Stimulated activated CD8-positive, alpha-beta memory T cell treated with anti-CD3 and anti-CD28 coated beads, Interleukin-15, amount 100 ng/mL, for 24 hours (primary cell): ENCODE measurements around the gene RYR2.
"Not testable (repeated sequence)": the region's sequence is repeated elsewhere in the genome, so short reads cannot be mapped to it uniquely, and the experiment has no call there.

ENCODE experiments used
- DNase-seq: peaks from one replicate; pipeline ENCODE4 v3.0.0-alpha.2; 2020; ENCODE audit warnings: low read depth

Gene RYR2

DNA sequence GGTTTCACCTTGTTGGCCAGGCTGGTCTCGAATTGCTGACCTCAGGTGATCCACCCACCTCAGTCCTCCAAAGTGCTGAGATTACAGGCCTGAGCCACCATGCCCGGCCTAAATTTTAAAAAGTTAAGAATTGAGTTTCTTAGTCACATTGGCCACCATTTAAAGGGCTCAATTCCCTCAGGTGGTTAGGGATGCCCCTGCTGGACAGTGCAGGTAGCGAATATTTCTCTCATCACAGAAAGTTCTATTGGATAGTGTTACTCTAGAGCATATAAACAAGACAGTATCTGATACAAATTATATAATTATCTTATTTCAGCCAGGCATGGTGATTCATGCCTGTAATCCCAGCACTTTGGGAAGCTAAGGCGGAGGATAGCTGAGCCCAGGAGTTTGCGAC is 528.5 kb downstream of the RYR2 start:
- DNase-seq = no peak

DNA sequence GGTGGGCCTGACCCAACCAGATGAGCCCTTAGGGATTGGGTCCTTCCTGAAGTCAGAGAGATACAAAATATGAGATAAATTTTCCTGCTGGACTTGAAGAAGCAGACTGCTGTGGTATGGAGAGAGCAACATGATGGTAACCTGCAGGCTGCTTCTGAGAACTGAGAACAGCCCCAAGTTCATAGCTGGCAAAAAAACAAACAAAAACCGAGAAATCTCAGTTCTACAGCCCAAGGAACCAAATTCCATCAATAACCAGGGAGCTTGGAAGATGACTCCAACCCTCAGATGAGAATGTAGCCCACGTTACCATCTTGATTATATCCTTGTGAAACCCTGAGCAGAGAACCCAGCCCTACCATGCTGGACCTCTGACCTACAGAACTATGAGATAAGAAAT is 532.6 kb downstream of the RYR2 start:
- DNase-seq = no peak

DNA sequence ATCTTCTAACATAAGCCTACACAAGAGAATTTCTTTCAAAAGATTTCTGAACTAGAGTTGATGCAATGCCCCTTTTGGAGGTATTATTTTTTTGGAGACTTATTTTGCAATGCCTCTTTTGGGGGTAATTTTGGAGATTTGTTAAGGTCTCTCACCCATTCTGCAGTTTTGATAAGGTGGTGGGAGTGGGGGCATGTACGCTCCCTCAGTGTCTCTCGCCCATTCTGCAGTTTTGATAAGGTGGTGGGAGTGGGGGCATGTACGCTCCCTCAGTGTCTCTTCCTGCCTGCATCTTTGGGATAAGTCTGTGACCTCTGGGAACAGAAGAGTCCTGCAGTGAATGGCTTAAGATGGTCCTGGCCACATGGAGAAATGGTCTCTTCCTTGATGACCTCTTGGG is 536.6 kb downstream of the RYR2 start:
- no peak for DNase-seq

DNA sequence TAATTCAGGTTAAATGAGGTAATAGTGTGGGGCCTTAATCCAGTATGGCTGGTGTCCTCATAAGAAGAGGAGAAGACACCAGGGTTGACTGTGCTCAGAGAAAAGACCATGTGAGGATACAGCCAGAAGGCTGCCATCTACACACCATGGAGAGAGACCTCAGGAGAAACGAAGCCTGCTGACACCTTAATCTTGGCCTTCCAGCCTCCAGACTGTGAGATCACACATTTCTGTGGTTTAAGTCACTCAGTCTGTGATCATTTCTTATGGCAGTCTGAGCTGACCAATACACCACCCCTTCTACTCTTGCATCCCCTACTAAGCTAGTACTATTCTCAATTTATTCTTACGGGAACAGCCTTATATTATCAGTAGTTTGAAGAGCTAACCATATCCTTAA is 538.7 kb downstream of the RYR2 start:
- no peak for DNase-seq

DNA sequence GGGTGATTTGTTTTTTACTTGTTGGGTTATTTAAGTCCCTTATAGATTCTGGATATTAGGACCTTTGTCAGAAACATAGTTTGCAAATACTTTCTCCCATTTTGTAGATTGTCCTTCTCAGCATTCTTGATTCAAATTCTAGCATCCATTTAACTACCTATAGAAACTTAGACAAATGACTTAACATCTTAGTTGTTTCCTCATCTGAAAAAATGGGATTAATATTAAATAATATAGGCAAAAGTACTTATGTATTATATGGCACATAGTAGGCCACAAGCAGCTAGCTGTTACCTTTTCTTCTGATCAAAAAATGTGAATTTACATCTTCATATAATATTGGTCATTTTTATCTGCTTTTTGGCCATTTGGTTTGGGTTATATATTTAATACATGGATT is 541.3 kb downstream of the RYR2 start:
- DNase-seq = no peak

DNA sequence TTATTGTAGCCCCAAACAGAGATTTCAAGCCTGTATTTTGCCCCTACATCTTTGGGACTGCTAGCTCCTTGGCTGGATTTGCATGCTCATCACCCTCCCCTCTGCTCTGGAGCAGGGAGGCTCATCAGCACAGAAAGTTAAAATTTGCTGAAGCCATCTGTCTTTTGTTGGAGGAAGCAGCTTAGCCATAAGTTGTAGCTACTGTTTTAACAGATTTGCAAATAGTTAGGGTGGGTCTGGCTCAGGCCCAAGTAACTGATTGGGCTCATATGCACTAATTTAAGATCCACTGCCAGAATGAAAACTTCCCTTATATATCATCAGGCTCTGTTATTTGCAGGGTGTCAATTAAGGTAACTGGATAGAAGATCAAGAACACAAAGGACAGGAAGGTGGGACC is 541.8 kb downstream of the RYR2 start:
- DNase-seq = no peak

DNA sequence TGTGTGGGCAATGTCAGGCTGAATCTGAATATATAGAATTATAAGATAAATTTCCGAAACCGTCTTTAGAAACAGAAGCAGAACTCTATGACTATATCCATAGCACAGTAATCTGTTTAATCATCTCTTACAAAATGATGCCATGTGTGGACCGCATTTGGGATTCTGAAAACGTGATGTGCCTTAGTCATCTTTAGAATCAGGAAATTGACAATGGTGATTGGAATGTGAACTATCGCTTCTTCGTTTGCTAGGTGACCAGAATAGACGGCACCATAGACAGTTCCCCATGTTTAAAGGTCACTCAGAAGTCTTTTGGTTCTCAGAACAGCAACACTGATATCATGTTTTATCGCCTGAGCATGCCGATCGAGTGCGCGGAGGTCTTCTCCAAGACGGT is 548.4 kb downstream of the RYR2 start:
- no peak for DNase-seq

DNA sequence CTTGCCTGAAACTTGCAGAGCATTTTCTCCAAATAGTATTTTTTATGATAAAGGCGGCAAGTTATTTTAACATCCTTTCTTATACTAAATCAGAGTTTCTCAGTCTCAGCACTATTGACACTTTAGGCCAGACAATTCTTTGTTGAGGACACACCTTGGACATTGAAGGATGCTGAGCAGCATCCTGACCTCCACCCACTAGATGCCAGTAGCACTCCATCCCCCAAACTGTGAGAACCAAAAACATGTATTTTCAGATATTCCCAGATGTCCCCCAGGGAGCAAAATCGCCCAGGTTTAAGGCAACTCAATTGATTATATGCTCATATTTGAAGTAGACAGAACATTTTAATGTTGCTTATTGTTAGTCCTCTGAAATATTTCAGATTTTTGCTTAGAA is 549.4 kb downstream of the RYR2 start:
- DNase-seq = no peak

DNA sequence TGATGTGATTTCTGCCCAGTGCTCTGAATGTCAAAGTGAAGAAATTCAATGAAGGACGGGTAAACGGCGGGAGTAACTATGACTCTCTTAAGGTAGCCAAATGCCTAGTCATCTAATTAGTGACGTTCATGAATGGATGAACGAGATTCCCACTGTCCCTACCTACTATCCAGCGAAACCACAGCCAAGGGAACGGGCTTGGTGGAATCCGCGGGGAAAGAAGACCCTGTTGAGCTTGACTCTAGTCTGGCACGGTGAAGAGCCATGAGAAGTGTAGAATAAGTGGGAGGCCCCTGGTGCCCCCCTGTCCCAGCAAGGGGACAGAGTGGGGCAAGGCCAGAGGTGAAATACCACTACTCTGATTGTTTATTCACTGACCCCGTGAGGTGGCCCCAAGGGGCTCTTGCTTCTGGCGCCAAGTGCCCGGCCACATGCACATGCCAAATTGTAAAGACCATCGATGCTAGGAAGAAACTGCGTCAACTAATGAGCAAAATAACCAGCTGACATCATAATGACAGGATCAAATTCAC is 561.1 kb downstream of the RYR2 start:
- DNase-seq = not testable (repeated sequence)

DNA sequence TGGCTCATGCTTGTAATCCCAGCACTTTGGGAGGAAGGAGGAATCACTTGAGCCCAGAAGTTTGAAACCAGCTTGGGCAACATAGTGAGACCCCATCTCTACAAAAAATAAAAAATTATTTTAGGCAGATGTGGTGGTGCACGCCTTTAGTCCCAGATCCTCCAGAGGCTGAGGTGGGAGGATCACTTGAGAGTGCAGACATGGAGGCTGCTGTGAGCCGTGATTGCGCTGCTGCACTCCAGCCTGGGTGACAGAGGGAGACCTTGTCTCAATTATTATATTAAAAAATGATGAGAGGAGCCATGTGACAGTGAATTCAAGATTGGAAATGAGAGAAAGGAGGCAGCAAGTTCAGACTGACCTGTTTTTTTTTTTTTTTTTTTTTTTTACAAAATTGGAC is 566.4 kb downstream of the RYR2 start:
- DNase-seq = no peak

DNA sequence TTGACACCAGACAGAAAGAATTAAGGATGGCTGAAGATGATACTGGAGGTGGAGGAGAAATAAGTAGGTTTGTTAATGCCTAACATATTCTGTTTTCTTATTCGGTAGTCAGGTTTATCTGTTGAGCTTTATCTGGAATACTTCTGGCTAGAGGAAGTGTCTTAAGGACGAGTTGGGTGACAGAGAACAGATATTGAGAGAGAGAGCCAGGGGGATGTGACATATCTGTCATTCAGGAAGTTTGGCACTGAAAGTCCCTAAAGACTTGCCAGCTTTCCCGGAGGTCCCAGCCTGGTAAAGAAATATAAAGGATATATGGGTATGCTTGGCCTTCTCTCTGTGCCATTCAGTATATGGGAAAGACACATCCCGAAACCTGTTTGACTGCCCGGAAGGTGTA is 568.2 kb downstream of the RYR2 start:
- no peak for DNase-seq

DNA sequence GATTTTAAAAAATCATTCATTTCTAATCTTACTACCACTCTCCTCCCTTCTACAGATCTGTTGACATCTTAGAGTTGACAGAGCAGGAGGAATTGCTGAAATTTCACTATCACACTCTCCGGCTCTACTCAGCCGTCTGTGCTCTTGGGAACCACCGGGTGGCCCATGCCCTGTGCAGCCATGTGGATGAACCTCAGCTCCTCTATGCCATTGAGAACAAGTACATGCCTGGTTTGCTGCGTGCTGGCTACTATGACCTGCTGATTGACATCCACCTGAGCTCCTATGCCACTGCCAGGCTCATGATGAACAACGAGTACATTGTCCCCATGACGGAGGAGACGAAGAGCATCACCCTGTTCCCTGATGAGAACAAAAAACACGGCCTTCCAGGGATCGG is 572.0 kb downstream of the RYR2 start:
- DNase-seq = no peak

DNA sequence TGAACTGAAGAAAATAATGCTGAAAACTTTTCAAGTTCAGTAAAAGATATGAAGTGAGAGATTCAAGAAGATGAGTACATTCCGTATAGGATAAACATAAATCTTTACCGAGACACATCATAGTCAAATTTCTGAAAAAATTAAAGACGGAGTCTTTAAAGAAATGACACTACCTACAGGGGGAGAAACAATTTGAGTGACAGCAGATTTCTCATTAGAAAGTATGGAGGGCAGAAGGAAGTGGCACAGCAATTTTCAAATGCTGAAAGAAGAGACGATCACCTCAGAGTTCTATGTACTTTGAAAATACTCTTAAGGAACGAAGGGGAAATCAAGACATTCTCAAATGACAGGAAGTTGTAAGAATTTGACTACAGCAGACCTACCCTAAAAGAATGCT is 577.6 kb downstream of the RYR2 start:
- DNase-seq = no peak

DNA sequence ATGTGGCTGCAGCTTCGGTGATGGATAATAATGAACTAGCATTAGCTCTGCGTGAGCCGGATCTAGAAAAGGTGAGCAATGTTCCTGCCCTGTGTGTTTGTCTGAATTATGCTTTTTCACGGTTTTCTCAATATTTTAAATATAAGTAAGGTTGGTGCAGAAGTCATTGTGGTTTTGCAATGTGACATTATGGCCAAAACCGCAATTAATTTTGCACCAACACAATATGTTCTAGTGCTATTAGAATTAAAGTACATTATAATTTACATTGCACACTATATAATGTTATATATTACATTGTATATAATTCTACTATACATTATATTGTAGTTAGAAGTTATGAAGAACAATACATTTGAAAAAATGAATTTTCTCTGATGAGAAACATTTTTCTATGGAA is 592.9 kb downstream of the RYR2 start:
- no peak for DNase-seq

DNA sequence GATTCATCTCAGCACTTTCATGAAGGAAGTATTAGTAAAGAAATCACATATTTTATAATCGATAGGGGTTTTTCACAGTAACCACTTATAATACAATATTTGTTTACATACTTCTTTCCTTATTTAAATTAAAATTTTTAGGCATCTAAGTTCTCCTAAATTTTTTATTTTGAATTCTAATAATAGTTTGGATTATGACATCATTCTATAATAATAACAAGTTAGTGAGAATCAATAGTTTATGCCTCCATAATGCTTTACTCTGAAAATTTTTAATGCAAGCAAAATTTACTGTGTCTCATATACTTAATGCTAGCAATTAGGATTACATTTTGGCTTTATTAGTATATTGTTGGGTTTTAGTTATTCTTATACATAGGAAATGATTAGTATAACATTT is 596.6 kb downstream of the RYR2 start:
- no peak for DNase-seq

DNA sequence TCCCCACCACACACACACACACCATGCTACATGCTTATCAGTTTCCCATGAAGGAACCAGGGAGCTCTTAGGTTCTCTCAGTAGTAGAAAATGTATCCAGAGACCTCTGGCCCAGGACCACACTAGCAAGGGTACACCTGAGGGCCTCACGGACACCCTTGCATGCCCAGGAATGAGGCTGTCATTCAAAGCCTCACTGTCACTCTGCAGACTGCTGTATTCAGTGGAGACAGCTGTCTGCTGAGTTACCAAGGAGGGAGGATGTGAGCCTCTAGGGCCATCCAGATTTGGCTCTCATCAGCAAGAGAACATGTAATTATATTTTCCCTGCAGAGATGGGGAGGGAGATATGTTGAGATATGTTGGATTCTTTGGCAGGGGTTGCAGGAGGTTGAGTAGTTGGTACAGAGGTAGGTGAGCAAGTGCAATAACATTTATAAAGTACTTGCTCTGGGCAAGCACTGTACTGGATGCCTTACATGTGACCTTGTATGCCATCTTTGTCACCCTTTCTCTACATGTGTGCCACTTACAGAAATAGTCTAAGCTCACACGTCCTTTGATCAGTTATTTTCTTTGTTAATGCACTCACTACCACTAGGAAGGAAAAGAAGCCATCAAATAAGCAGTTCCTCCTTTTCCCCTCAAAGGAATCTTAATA is 598.2 kb downstream of the RYR2 start:
- DNase-seq = no peak

DNA sequence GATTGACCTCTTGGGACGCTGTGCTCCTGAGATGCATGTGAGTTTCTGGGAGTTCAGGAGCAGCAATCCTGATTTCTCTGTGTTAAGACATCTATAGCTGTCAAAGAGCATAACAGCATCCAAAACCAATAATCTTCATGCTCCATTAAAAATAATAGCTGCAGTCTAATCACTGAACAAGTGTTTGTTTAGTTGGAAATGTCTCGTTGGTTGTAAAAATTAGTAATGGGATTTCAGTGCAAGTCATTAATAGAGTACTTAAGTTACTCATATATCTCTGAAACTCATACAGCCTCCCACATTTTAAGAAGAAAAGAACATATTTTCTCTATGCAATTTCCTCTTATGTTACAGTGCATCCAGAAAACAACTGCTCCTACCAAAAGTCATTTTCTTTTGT is 599.0 kb downstream of the RYR2 start:
- no peak for DNase-seq

DNA sequence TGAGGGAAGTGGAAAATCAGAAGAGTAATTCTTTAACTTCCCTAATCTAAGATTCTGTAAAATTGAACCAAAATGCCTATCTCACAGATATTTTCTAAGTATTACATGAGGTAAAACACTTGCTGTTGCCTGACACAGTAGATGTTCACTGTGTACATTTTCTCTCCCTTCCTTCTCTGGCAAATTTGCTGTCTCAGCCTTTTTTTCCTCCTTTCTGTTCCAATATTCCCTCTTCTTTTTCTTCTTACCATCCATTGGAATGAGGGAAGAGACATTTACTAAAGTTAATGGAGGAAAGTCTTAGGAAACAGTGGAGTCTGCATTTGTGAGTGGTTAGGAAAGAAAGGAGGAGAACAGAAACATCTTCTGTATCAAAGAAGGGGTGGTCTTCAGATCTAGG is 608.8 kb downstream of the RYR2 start:
- no peak for DNase-seq

DNA sequence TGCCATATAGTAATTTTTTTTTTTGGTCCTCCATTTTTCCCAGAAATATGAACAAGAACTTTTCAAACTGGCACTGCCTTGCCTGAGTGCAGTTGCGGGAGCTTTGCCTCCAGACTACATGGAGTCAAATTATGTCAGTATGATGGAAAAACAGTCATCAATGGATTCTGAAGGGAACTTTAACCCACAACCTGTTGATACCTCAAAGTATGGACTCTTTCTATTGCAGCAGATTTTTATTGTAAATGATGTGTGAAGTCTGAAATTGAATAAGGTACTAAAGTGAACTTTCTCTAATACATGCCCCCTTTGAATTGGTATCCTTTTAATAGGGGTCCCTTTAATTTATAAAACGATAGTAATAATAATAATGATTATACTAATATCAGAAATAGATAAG is 613.8 kb downstream of the RYR2 start:
- DNase-seq = no peak

DNA sequence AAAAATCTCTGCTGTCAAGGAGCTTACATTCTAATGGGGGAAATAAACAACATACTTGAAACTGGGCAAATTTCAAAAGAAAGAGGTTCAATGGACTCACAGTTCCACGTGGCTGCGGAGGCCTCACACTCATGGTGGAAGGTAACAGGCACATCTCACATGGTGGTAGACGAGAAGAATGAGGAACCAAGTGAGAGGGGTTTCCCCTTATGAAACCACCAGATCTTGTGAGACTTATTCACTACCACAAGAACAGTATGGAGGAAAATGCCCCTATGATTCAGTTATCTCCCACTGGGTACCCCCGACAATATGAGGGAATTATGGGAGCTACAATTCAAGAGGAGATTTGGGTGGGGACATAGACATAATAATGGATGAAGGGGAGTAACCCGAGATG is 622.4 kb downstream of the RYR2 start:
- DNase-seq = no peak

DNA sequence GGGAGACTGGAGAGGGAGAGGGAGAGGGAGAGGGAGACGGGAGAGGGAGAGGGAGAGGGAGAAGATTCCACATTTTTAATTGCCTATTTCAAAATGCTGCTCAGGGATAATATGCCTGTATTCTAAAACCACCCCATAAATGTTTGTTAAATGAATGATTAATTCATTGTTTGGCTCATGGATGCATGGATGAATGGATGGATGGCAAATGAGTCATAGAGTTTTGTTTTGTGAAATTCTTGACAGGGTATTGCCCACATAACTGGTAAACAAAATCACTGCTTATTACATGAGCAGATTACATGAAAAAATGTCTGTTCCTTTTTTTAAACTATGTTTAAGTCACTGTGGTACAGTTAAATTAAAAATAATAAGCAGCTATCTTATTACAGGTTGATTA is 628.3 kb downstream of the RYR2 start:
- no peak for DNase-seq

DNA sequence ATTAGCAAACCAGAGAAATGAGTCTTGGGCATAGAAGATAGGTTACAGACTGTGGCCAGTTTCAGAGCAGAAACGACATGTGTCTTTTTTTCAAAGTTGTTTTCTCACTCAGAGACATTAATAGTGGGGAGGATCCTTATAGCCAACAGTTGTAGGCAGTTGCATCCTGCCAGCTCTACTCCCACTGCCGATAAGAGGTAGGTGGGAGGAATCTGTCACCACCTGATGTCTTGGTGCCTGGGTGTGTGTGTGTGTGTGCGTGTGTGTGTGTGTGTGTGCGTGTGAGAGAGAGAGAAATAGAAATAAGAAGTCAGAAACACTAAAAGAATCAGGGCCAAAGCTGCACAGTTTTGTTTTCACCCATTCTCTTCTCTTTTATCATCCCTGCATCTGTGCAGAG is 629.3 kb downstream of the RYR2 start:
- DNase-seq = no peak

DNA sequence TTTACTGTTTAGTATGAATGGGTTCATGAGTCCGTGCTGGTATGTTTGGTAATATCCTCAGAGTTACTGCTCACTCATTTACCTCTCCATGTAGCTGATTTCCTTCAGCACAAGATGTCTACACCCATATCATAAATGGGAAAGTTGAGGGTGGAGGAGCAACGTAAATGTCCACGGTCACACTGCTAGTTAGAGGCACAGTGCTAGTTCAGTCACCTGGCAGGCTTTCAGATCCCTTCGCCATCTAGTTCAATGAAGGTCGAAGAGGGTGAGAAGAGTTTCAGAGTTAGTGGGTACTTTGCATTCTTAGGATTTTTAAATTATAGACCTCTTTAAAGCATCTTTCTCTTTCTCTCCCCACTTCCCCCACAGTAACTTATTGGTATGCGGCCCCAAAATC is 630.0 kb downstream of the RYR2 start:
- no peak for DNase-seq

DNA sequence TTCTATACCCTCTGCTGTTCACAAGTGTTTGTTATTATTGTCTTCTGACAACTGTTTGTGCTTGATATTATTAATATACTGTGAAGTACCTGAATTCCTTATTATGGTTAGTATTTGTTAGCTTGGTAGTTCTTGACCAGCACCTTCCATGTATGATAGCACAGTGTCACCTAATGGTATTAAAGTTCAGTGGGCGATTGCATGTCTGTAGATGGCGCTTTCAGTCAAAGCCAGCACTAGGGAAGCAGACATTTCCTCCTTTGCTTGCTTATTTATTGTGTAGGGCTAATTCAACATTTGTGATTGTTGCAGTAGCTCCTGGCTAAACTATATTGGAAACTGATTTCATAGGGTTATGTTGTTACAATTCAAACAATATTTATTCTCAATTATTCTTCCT is 630.8 kb downstream of the RYR2 start:
- no peak for DNase-seq

DNA sequence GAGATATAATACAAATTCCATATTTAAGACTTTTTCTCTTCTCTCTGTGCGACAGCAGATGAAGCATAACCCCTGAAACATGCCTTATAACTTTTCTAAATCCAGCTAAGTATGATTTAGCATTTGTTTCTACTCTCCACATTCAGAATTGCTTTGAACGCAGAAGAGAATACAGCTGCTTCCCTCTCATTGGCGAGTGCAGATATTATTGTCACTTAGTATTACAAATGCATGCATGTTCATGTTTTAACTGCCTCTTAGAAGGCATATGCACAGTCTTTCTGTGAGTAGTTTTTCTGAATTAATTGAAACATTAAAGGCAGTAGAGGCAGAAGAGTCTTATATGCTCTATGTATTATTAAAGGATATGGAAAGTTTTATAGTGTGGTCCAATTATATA is 631.6 kb downstream of the RYR2 start:
- no peak for DNase-seq
